ENCODE data around the gene FBXL19. TPM values are rescaled to one million over a fixed set of nuclear protein-coding genes. Genes with fewer than 3 reads are reported as not detected.

The FBXL19 gene
- total and polyA plus RNA-seq, 2 of the 8 experiments (the other 6 are each of a cell fraction or from before 2014, with no cell fraction given), result 47.2 to 72.2 TPM

GRCh38 chr16:30958175-30959079 lies 35.1 kb downstream of the FBXL19 start:
- Histone ChIP-seq H3K4me2 (ENCODE audit: insufficient read depth in 1 of 2, low read depth in 2 of 2, low read length in 2 of 2) (peak overlapping the region; percentile 54 to 81), H2AFZ (ENCODE audit: low read length) (no peak overlapping the region), H3K23ac (ENCODE audit: insufficient read length) (no peak overlapping the region), H2BK15ac (ENCODE audit: low read length) (no peak overlapping the region), H2BK12ac (ENCODE audit: low read depth, low read length) (no peak overlapping the region), H3K4ac (replicated peaks; ENCODE audit: insufficient read length, low read depth, low read length) (no peak overlapping the region), H3K4me1 (replicated peaks in 1 of 4; ENCODE audit: control insufficient read depth in 3 of 4, insufficient read depth in 4 of 4, low read length in 3 of 4) (peaks cover 0 to 9% (median 2%) of the 10 kb centered on the region in 4 experiments; a peak in 3 of 7 replicates), H3K23me2 (ENCODE audit: low read depth, low read length) (no peaks in the 10 kb centered on the region; the same call in 1 of the 2 replicates), H3K56ac (replicated peaks; ENCODE audit: insufficient read length, low read depth, low read length) (peak overlapping the region; percentile 24), H3K27me3 (replicated peaks in 1 of 4; ENCODE audit: control insufficient read depth in 3 of 4, extremely low read depth in 1 of 4, insufficient read depth in 3 of 4, low read length in 3 of 4) (no peaks in the 10 kb centered on the region), H3K36me3 (ENCODE audit: control insufficient read depth in 2 of 4, insufficient read depth in 4 of 4, low read length in 3 of 4) (peaks cover 32 to 41% (median 38%) of the 10 kb centered on the region in 4 experiments), H3K4me3 (ENCODE audit: extremely low read depth in 1 of 4, insufficient read depth in 2 of 4, low read depth in 3 of 4, low read length in 4 of 4) (peak overlapping the region; percentile 60 to 96 (median 90)), H3K27ac (ENCODE audit: low read depth, low read length) (peak overlapping the region; percentile 100; the same call in 1 of the 2 replicates), H3K14ac (ENCODE audit: insufficient read length) (no peak overlapping the region), H4K5ac (ENCODE audit: insufficient read length, low read depth, low read length) (no peak overlapping the region), H4K20me1 (replicated peaks in 1 of 2; ENCODE audit: control insufficient read depth in 1 of 2, insufficient read depth in 2 of 2, low read length in 2 of 2) (peaks cover 12 to 15% of the 10 kb centered on the region in 2 experiments), H3K79me1 (ENCODE audit: low read depth, low read length) (peaks cover 9% of the 10 kb centered on the region), H3K18ac (ENCODE audit: extremely low read depth, low read length) (no peak overlapping the region), H2BK20ac (ENCODE audit: low read length) (no peak overlapping the region), H4K8ac (ENCODE audit: extremely low read depth, insufficient read depth, low read length) (no peak overlapping the region), H3K79me2 (ENCODE audit: control insufficient read depth in 1 of 2, insufficient read depth in 2 of 2, low read length in 2 of 2) (peaks cover 0 to 17% of the 10 kb centered on the region in 2 experiments; a peak in 3 of 4 replicates), H2AK5ac (ENCODE audit: low read depth, low read length) (no peak overlapping the region), H2BK5ac (ENCODE audit: low read depth, low read length) (no peak overlapping the region), H4K91ac (replicated peaks; ENCODE audit: insufficient read length, low read length) (no peak overlapping the region), H3K9ac (replicated peaks in 1 of 4; ENCODE audit: extremely low read depth in 1 of 4, low read depth in 3 of 4, low read length in 3 of 4) (peak overlapping the region; percentile 64 to 100 (median 98); a peak in 6 of 7 replicates), H2BK120ac (replicated peaks; ENCODE audit: low read depth, low read length) (no peak overlapping the region), H3K9me3 (ENCODE audit: insufficient read depth in 2 of 2, low read depth in 1 of 2, low read length in 1 of 2) (no peaks in the 10 kb centered on the region; a peak in 1 of 4 replicates)
- POLR2A ChIA-PET (ENCODE audit: partially characterized antibody), result interaction anchor here (0.9 to 2.9 kb wide), 14 partner anchors 9 to 115 kb away, joined by 3 to 25 read pairs (median 4); partner anchors contain the start of genes HSD3B7, ORAI3, ZNF646 and ZNF668
- CTCF ChIA-PET (ENCODE audit: partially characterized antibody), result interaction anchor here (0.7 to 4.9 kb wide), 5 partner anchors 10 to 26 kb away, joined by 3 to 22 read pairs (median 3); partner anchors contain the start of gene HSD3B7
- peak in 1 of 2 experiments; percentile 77 for DNase-seq (ENCODE audit: low read depth in 1 of 2, low spot score in 2 of 2)
- no peak for FAIRE-seq
- WGBS, 2 experiments (ENCODE audit: extremely low coverage in 1 of 2, insufficient coverage in 1 of 2, insufficient read length in 1 of 2, insufficient replicate concordance in 2 of 2, low coverage in 1 of 2, low lambda C conversion rate in 2 of 2, missing lambda C conversion rate in 1 of 2), result 45% methylated on average over 22 of the region's 55 CpGs; no CpG with 5 or more reads in 1 of the 2 experiments
- TF ChIP-seq BCL11A (IDR thresholded peaks at IDR 0.05; ENCODE audit: low read depth in 2 of 2, low read length in 2 of 2), result no peak
- no peak for TF ChIP-seq HDAC6 (IDR thresholded peaks at IDR 0.05; ENCODE audit: low read depth, low read length)
- no peak for TF ChIP-seq HDAC2 (IDR thresholded peaks at IDR 0.05; ENCODE audit: borderline replicate concordance in 1 of 2, low read depth in 2 of 2, low read length in 2 of 2)
- TF ChIP-seq CHD2 (IDR thresholded peaks at IDR 0.05; ENCODE audit: low read length), result peak; percentile 57; the same call in 1 of the 2 replicates
- no peak for TF ChIP-seq TAF1 (IDR thresholded peaks at IDR 0.05; ENCODE audit: low read depth, low read length)
- TF ChIP-seq SP1 (IDR thresholded peaks at IDR 0.05; ENCODE audit: low read depth, low read length), result no peak
- no peak for TF ChIP-seq RNF2 (IDR thresholded peaks at IDR 0.05; ENCODE audit: borderline replicate concordance, low read depth, low read length, missing control alignments, poor library complexity, severe bottlenecking)
- no peak for TF ChIP-seq TBP (IDR thresholded peaks at IDR 0.05; ENCODE audit: low read depth, low read length)
- no peak for TF ChIP-seq KDM4A (IDR thresholded peaks at IDR 0.05; ENCODE audit: low read depth, low read length, severe bottlenecking)
- no peak for TF ChIP-seq ATF3 (IDR thresholded peaks at IDR 0.05; ENCODE audit: insufficient read depth, low read depth, low read length)
